H4 (cell line): ENCODE measurements around the gene CCDC33. TPM values are rescaled to one million over a fixed set of nuclear protein-coding genes. Genes with fewer than 3 reads are reported as not detected.
A peak's percentile ranks its signal among the peaks of the same experiment; 100 is the strongest.

Experiments
- DNase-seq: peaks from one replicate; pipeline ENCODE4 v3.0.0-alpha.2; 2015; ENCODE audit warnings: low spot score
- total RNA-seq: library from RNA; depleted of rRNA; stranded (reverse); fragments of >200 nt; shearing (Covaris generic); gene quantifications from 2 replicates; pipeline ENCODE4 v1.2.3, GENCODE V29; 2014; rRNA removed

CCDC33 gene
- total RNA-seq: 2.0 and 2.8 TPM in 2 replicates

DNA sequence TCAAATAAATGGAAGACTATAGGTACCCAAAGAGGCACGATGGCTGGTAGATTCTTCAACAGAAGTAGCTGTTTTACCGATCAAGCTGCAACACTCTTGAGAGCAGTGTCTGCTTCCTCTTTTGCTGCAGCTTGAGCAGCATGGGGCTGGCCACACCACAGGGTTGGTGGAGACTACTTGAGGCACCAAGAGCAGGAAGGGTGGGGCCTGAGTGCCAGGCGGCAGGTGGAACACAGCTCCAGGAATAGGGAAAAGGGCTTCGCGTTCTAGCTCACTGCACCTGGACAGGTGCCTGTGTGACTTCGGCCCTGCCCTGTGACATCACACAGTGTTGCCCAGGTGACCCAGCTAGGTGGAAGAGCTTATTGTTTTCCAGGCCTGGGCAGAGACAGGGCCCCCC, at the start of gene CCDC33:
Gene CCDC33 (plus strand): TSS at position 365 of the 400 bp plus-strand sequence. CDS start 394 bp downstream, outside the sequence.
- DNase-seq: no peak

DNA sequence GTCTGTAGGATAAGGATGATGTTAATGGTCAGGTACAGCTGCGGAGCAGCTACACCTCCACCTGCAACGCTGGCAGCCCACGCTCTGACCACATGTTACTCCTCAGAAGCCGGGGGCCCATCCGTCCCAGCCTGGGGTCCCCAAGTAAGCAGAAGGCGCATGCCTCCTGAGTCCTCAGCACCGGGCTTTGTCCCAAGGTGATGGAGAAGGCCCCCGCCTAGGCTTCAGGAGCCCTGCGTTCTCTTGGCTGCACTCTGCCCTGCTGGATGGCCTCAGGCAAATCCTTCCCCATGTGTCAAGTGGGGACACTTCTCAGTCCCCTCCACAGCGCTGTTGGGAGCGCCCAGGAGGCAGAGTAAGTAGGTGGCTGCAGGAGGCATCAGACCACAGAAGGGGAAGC, 47.9 kb upstream of the CCDC33 start:
- DNase-seq: no peak

DNA sequence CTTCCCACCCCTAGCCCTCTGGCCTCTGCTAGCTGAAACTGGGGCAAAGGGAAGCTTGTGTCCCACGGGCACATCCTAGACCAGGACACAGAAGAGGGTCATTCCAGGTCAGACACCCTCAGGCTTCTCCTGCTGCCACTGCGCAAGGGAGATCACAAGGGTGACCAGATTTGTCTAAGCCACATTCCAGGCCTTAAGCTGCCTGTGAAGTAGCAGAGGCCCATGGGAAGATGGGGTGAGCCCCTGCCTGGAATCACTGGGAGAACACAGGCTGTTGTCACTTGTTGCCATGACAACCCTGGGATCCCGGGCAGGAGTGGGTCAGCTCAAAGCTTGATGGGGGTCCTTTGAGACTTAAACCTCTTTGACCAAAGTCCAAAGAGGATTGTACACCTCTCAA, 44.3 kb upstream of the CCDC33 start:
- no peak for DNase-seq

DNA sequence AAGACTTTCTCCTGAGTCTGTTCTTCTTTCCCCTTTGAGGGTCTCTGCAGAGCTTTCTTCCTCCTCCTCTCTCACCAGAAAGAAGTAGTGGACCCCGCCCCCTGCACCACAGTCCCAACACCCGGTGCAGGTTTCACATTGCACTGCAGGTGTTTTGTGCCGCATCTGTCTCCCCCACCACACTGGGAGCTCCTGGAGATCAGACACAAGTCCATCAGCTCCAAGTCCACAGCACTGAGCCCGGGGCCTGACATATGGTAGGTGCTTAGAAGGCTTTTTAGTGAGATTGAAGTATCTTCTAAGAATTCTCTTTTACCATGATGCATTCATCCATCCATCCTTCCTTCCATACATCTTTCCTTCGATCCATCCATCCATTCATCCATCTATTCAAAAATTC, 43.4 kb upstream of the CCDC33 start:
- no peak for DNase-seq

DNA sequence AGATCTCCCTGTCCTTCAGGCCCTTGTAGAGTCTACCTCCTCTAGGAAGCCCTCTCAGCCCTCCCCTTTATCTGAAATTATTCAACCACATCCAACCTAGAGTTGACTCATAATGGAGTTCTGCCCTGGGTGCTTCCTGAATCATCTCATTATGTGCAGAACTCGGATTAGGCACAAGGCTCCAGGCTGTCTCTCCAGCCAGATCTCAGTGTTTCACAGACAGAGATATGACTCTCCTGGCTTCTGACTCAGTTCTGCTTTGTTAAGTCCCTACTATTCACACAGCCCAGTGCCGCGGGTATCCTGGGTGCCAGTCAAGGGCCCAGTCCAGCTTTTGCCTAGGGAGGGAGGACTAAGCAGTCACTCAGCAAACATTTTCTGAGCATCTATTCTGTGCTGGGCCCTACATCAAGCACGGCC, 42.8 kb upstream of the CCDC33 start:
- peak; percentile 50 for DNase-seq

DNA sequence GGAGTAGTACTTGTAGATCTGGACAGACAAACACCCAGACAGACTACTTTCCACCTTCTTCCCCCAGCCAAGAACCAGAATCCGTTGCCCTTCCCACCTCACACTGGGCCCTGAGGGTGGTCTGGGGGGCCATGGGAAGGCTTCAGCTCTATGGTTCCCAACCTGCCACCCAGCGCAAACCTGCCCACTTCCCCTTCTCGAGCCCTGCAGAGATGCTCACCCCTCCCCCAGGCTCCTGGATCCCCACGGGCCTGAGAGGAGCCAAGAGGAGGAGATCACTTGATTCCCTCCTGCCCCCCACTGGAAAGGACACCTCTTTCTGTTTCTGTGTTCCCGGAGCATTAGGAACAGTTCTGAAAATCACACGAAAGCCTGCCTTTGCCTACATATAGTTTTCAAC, 42.2 kb upstream of the CCDC33 start:
- DNase-seq: no peak

DNA sequence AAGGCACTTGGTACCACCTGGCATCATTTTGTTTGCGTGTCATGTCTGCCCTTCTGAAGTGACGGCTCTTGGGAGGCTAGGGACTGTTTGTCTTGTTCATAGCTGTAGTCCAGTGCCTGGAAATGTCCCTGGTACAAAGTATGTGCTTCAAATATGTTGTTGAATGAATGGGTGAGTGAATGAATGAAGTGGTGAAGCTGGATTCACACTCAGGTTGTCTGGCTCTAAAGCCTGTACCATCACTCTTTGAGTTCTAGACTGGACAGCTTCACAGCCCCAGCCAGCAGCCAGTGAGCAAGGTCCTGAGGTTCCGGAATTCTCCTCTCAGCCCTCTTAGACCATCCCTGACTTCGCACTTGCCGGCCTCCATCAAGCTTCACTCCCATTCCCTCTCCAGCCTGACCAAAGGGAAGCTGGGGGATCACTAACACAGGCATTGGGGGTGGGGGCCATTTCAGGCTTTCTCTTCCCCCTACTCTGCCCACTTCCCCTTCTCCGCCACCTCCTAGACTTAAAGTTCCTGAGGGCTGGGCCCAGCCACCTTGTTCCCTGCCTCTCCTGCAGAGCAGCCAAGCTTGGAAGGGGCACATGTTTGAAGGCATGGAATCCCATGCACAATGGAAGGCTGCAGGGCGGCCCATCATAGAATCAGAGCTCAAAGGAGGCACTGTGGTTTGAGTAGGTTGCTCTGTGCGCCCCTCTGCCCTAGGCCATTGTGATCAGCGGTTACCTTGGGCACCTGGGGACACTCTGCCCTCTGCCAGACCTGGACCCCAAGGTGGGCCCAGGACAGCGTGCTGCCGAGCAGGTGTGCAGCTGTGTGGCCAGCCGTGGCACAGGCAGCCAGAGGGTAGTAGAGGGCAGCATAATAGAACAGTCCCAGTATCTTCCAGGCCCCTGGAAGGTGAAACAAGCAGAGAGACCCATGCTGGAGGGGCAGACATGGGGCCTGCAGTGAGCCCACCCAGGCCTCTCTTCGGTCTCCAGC, 41.3 kb upstream of the CCDC33 start:
- no peak for DNase-seq

DNA sequence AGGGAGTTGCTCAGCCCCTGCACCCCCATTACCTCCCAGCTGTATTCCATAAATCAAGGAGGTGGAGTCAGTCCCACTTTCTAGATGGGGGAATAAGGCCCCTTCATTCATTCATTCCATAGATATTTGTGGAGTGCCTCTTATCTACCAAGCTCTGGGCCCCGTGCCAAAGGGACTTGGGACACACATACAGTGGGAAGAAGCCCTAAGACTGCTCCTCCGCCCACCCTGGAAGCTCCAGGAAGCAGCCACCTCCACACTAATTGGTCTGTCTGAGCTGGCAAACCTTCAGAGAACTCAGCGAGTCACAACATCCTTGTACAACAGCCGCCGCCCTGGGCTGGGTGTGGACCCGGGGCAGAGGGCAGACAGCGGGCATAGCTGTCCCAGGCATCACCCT, 40.0 kb upstream of the CCDC33 start:
- DNase-seq: peak; percentile 86

DNA sequence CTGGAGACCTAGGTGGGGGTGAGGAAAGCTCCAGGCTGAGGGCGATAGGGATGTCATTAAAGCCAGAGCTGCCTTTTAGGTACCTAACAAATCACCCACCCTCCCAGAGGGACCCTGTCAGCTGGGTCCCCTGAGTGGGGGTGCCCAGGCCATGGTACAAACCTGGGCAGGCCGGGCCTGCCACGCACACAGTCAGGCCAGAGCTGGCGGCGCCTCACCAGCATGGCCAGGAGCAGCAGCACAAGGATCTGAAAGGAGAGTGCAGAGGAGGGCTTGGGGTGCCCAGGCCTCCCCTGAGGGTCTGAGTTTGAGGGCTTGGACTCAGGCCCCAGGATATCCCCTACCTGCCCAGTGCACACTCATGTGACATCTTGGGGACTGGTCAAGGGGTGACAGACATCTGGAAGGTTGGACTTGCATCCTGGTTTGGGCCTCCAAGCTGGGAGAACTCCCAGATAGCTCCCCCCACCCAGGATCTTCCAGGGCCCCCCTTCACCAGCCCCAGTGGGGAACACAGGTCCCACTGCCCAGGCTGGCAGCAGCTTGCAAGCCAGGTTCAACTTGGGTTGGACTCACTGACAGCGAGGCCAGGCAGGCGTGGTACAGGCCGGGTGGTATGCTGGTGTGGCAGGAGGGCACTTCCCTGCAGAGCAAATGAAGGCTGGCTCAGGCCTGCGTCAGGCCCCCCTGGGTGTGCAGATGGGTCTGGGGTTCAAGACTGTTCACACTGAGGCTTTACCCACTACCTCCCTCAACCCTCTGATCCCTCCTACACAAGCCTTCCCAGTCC, 38.8 kb upstream of the CCDC33 start:
- no peak for DNase-seq

DNA sequence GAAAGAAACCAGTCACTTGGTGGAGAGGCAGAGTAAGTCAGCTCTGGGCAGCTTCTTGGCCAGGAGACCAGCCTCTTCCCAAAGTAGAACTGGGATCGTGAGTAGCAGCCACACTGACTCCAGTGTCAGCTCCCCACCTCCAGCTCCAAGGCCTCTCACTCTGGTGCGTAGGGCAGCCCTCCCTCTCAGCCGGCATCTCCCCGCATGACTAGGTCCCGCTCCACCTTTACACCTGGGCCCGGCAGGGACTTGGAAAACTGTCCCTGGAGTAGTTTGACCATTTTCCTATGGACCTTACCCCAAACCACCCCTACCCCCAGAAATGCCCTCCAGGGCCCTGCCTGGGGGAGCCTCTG, 36.9 kb upstream of the CCDC33 start:
- DNase-seq: no peak

DNA sequence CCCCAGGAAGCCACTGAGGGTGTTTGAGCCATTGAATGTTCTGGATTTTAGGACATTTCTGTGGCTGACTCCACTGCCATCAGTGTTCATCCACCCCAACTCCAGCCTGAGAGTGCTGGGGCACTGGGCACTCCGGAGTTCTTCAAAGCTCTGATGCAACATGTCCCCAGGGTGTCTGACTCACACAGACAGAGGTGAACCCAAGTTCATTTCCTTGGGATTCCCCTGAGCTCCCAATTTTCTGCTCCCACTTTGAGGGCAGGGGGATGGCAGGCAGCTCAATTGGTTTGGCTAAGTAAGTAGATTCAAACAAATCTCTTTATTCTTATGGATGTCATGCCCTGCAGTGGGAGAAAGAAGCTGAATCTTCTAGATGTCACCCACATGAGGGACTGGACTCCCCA, 35.7 kb upstream of the CCDC33 start:
- DNase-seq: peak; percentile 67

DNA sequence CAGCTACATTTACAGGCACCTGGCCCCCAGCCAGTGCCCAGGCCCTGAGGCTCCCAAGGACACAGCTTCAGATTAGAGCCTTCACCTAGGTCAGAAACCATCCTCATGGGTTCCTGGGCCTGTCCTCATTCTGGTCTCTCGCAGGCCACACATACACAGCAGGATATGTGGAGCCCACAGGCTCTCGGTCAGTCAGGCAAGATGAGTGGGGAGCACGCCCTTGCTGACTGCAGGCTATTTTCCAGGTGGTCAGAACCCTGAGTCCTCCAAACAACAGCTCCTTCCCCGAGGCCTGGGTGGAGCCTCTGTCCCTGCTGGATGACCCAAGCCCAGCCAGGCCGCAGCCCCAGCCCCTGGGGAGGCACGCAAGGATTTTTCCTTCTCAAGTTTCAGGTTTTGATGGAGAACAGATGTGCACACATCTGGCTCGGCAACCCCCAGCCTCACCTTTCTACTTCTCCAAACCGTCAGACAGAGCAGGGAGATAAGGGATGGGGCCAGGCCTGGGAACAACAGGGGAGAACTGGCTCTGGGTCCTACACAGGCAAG, 35.2 kb upstream of the CCDC33 start:
- DNase-seq: peak; percentile 39

DNA sequence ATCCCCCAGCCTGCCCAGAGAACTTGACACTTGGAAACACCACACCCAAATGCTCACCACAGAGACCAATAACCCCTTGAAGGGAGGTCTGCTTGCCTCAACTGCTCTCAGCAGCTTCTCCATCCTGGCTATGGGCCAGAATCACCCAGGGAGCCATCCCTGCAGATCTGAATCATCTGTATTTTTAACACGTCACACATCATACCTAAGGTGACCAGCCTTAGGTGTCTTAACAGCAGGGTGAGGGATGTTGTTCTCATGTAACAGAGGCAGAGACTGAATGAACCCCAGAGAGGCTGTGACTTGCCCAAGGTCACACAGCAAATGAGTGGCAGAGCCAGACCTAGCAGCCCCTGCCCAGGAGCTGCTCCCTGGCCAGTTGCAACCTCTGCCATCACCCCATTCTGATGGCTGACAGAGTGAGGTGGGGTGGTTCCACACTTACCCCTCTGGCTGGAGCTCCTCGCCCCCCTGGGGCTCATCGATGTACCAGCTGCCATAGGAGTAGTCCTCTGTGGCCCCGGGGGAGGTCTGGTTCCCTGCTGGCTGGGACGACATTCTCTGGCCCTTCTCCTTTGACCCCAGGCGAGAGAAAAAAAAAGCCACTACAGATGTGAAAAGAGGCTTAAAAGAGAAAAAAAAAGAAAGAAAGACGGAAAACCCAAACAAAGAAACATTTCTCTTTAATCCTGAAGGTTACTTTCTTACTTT, 34.3 kb upstream of the CCDC33 start:
- DNase-seq: no peak

DNA sequence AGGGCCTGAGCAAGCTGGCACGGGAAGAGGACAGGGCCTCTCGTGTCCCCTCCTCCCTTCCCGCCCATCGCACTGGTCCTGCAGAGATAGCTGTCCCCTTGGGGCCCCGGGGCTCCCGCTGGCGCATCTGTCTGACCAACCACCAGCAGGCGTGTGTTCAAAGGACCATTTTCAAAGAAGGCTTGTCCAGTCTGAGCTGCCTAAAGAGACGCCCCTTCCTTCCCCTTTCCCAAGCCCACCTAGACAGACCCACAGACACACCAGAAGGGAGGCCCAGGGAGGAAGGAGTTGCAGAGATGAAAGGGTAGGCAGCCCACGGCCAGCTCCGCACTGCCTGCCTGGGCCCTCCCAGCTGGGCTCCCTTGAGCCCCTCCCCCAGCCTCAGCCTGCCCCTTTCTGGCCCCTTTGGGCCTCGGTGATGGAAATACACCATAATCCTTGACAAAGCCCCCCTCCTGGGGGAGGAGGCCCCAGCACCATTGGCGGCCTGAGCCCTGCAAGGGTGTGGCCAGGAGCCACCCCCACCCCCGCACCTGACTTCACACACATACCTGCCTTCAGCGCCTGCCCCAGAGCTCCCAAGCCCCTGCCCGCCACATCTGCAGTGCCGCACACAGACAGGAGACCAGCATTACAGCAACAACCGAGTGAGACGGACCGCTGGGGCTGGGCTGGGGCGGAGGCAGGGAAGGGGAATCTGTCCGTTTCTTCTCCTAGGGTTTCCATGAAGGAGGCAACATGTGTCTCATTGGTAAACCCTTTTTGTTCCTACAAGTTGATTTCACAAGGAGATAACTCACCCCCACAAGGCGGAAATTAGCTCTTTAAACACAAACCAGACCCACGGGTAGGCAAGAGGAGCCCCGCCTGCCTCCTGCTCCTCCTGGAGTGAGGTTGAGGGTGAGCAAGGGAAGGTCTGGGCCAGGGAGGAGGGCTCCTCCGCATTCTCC, 33.4 kb upstream of the CCDC33 start, which contains the start of gene STRA6:
Gene STRA6 (minus strand): TSS at position 336 of the 950 bp plus-strand sequence. CDS start 520 bp downstream, outside the sequence.
- DNase-seq: peak; percentile 80

DNA sequence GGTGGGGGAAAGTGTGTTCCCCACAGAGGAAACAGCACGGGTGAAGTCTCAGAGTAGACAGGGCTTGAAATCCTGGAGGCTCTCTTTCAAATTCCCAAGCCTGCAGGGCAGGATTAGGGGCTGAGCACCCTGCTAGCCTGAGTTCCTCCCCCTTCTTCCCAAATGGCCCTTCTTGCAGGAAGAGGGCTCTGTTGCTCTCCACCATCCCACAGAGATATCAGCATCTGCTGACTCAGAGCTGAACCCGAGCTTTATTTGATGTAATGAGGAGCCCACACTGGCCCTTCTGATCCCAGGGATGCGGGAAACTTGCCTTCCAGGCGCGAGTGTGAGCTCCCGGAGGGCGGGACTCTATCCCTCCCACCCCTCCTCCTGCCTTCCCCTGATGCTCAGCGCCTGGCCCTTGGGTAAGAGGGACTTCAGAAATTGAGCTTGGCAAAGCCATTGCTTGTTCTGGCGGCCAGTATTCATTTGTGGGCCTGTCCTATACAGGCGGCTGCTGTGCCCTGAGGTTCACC, 32.2 kb upstream of the CCDC33 start:
- peak; percentile 81 for DNase-seq

DNA sequence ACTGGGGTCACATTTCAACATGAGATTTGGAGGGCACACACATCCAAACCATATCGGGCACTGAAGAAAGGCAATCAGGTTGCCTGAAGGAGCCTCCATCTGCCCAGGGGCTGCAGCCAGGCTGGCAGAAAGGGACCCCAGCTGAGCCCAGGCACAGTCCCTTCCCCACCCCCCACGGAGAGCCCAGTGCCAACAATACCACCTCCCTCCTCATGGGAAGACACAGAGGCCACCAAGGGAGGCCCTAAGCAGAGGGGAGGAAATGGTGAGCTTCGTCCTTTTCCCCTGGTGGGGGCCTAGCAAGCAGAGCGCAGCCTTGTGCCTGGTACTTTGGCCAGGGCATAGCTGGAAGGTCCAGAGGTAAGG, 30.6 kb upstream of the CCDC33 start:
- no peak for DNase-seq

DNA sequence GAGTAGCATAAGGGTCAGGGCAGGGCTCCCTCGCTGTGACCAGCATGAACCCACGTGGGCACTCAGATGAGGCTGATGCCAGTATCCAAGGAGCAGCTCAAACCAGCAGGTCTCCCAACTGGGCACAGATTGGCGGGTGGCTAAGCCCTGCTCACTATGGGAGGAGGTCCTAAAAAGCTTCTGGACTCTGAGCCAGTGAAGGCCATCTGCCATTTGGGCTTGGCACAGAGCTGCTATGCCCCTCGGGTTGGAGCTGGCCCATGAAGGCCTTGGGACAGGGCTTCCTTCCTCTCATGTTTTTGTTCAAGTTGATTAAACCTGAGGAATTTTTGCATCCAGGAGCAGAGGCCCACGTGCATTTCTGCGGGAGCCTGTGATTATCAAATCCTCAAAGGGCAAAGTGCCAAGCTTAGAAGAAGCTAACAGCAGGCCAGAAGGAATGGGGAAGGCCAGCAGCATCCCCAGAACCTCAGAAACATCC, 29.3 kb upstream of the CCDC33 start:
- DNase-seq: no peak

DNA sequence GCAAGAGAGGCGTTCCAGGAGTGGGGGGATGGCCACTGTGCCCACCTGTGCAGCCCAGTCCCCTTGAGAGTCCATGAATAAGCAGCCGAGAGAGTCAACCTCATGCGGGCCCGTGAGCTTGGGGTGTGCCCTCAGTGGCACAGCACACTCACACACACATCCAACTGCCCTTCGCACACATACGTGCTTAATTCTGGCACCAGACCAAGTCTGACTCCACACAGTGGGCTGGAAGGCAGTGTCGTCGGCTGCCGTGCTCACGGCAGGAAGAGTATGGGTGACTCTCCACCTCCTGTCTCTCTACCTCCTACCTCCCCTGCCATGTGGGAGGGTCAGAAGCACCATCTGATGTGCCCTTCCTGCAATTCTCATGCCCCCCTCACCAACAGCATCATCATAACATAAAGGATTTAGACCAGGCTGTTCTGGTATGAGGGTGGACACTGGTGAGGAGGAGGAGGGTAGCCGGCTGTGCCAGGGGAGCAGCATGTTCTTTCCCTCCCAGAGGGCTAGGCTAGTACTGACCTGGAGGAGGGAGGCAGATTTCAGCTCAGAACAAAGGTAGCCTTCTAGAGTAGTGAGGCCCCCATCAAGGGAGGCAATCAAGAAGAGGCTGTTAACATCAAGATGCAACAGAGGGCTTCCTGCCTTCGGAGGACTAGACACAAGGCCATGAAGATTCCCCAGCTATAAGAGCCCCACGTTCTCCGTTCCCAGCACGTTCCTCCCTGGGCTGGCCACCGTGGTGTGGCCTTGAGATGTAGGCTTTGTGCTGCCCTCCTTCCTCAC, 28.3 kb upstream of the CCDC33 start:
- DNase-seq: no peak

DNA sequence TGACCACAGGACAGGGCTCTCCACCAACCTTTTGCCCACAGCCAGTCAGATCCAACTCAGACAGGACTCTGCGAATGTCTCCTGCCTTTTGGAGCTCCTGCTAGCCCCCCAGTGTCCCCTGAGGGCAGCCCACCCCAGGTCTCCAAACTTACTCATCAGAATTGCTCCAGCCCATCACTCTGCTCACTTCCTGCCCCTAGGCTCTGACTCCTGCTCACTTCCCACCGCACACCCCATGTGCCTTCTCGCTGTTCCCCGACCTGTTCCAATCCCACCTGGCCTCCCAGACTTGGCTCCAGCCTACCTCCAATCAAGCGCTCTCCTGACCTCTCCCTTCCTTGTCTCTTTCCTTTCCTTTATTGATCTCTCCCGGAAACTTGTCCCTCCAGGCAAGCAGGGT, 27.6 kb upstream of the CCDC33 start:
- DNase-seq: no peak
